ENCODE results near the gene DNMBP.
"Not testable (repeated sequence)": the region's sequence is repeated elsewhere in the genome, so short reads cannot be mapped to it uniquely, and the experiment has no call there.

DNMBP gene

GRCh38 chr10:99875473-99875872, 134.3 kb downstream of the DNMBP start:
- no peak for DNase-seq (ENCODE audit: low read depth)
- no peak for TF ChIP-seq CTCF (IDR thresholded peaks at IDR 0.05; ENCODE audit: control insufficient read depth, insufficient read depth, low read depth, low read length, missing control alignments)
- H3K4me3 ChIP-seq (ENCODE audit: control insufficient read depth, low read depth, low read length), result no peak overlapping the region

- no peak for DNase-seq (ENCODE audit: low read depth)
- TF ChIP-seq CTCF (IDR thresholded peaks at IDR 0.05; ENCODE audit: control insufficient read depth, insufficient read depth, low read depth, low read length, missing control alignments), result no peak
- H3K4me3 ChIP-seq (ENCODE audit: control insufficient read depth, low read depth, low read length), result no peak overlapping the region
Measured at GRCh38 chr10:99874341-99875085, 135.2 kb downstream of the DNMBP start.

- no peak overlapping the region for H3K4me3 ChIP-seq (ENCODE audit: control insufficient read depth, low read depth, low read length)
- DNase-seq (ENCODE audit: low read depth), result no peak
- TF ChIP-seq CTCF (IDR thresholded peaks at IDR 0.05; ENCODE audit: control insufficient read depth, insufficient read depth, low read depth, low read length, missing control alignments), result no peak
Measured at GRCh38 chr10:99873846-99874245, 135.9 kb downstream of the DNMBP start.

- H3K4me3 ChIP-seq (ENCODE audit: control insufficient read depth, low read depth, low read length), result no peak overlapping the region
- no peak for TF ChIP-seq CTCF (IDR thresholded peaks at IDR 0.05; ENCODE audit: control insufficient read depth, insufficient read depth, low read depth, low read length, missing control alignments)
- DNase-seq (ENCODE audit: low read depth), result no peak
Measured at GRCh38 chr10:99872367-99873162, 137.2 kb downstream of the DNMBP start.

GRCh38 chr10:99870123-99870730, 139.5 kb downstream of the DNMBP start:
- H3K4me3 ChIP-seq (ENCODE audit: control insufficient read depth, low read depth, low read length), result no peak overlapping the region
- no peak for TF ChIP-seq CTCF (IDR thresholded peaks at IDR 0.05; ENCODE audit: control insufficient read depth, insufficient read depth, low read depth, low read length, missing control alignments)
- no peak for DNase-seq (ENCODE audit: low read depth)

- no peak for DNase-seq (ENCODE audit: low read depth)
- TF ChIP-seq CTCF (IDR thresholded peaks at IDR 0.05; ENCODE audit: control insufficient read depth, insufficient read depth, low read depth, low read length, missing control alignments), result no peak
- H3K4me3 ChIP-seq (ENCODE audit: control insufficient read depth, low read depth, low read length), result no peak overlapping the region
Measured at GRCh38 chr10:99869581-99870122, 140.1 kb downstream of the DNMBP start.

- H3K4me3 ChIP-seq (ENCODE audit: control insufficient read depth, low read depth, low read length); DNase-seq (ENCODE audit: low read depth): not testable (repeated sequence)
Measured at GRCh38 chr10:99867250-99867649, 142.5 kb downstream of the DNMBP start.

- H3K4me3 ChIP-seq (ENCODE audit: control insufficient read depth, low read depth, low read length), result not testable (repeated sequence)
- peak; percentile 87 for DNase-seq (ENCODE audit: low read depth)
Measured at GRCh38 chr10:99863535-99864240, 146.1 kb downstream of the DNMBP start.
